22Rv1 (cell line): ENCODE results near the gene CTDSPL.

ENCODE experiments used
- ZFX ChIP-seq: fragments of 450-650 bp; IDR thresholded peaks from 2 replicates; pipeline ENCODE4 v1.6.1; 2017; ENCODE audit warnings: antibody characterized with exemption, borderline replicate concordance
- TF ChIP-seq, protein P1 (sequence below): fragments of 450-650 bp; IDR thresholded peaks from 2 replicates; pipeline ENCODE4 v1.5.1; 2017; ENCODE audit warnings: mild to moderate bottlenecking

DNA sequence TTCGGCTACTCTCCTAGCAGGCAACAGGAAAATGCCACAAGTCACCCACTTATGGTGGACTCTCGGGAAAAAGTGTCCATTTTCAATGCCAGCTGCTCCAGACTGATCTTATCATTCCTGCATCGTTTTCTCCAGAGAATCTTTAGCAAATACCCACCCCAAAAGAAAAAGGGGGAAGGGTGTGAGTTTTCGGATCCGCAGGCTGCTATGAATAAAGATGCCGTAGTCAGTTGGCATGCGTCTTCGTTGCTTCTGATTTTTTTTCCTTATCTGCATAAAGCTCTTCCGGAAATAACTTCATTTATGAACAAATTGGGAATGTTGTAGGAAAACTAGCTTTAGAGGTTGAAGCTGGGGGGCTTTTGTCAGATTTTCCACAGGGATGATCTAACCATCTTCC, 106.5 kb downstream of the CTDSPL start:
- TF ChIP-seq, protein P1, sequence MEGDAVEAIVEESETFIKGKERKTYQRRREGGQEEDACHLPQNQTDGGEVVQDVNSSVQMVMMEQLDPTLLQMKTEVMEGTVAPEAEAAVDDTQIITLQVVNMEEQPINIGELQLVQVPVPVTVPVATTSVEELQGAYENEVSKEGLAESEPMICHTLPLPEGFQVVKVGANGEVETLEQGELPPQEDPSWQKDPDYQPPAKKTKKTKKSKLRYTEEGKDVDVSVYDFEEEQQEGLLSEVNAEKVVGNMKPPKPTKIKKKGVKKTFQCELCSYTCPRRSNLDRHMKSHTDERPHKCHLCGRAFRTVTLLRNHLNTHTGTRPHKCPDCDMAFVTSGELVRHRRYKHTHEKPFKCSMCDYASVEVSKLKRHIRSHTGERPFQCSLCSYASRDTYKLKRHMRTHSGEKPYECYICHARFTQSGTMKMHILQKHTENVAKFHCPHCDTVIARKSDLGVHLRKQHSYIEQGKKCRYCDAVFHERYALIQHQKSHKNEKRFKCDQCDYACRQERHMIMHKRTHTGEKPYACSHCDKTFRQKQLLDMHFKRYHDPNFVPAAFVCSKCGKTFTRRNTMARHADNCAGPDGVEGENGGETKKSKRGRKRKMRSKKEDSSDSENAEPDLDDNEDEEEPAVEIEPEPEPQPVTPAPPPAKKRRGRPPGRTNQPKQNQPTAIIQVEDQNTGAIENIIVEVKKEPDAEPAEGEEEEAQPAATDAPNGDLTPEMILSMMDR, result no peak
- no peak for TF ChIP-seq ZFX
